HFF-Myc (cell line): Measurements from ENCODE around the gene NPFFR2.

Source experiments
- DNase-seq: peaks from one replicate; pipeline ENCODE4 v3.0.0-alpha.2; 2011; ENCODE audit warnings: low read depth; ENCODE audit errors: extremely low read depth
- H3K4me3 ChIP-seq: replicated peaks from 2 replicates; pipeline ENCODE4 v1.5.1; 2011; ENCODE audit warnings: low read depth, mild to moderate bottlenecking, control low read depth, low read length
- TF ChIP-seq, protein P1 (sequence below): IDR thresholded peaks from 2 replicates; pipeline ENCODE4 v1.5.1; 2012; ENCODE audit warnings: mild to moderate bottlenecking, low read depth, low read length, control low read depth; ENCODE audit errors: missing control alignments

NPFFR2 gene

DNA sequence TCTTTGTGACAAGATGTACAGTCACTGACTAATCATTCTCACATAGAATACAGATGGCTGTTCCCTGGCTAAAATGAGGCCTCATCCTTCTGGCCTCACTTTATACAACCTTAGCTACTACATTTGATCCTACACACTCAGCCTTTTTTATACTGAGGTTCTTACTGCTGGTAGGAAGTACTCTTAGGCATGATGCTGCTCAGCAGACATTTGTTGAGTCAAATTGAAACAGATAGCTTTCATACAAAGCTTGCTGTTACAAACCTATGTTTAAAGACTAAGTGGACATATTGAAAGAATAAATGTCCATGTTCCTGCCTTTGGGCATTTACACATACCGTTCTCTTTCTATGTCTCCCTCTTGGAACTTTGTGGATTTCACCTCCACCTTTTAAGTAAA is 154.9 kb downstream of the NPFFR2 start:
- DNase-seq: no peak
- TF ChIP-seq, protein P1, sequence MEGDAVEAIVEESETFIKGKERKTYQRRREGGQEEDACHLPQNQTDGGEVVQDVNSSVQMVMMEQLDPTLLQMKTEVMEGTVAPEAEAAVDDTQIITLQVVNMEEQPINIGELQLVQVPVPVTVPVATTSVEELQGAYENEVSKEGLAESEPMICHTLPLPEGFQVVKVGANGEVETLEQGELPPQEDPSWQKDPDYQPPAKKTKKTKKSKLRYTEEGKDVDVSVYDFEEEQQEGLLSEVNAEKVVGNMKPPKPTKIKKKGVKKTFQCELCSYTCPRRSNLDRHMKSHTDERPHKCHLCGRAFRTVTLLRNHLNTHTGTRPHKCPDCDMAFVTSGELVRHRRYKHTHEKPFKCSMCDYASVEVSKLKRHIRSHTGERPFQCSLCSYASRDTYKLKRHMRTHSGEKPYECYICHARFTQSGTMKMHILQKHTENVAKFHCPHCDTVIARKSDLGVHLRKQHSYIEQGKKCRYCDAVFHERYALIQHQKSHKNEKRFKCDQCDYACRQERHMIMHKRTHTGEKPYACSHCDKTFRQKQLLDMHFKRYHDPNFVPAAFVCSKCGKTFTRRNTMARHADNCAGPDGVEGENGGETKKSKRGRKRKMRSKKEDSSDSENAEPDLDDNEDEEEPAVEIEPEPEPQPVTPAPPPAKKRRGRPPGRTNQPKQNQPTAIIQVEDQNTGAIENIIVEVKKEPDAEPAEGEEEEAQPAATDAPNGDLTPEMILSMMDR: no peak
- no peak overlapping the region for H3K4me3 ChIP-seq

GRCh38 chr4:72194046-72194445 is 162.2 kb downstream of the NPFFR2 start:
- DNase-seq: no peak
- H3K4me3 ChIP-seq: no peak overlapping the region
- TF ChIP-seq, protein P1: no peak

- TF ChIP-seq, protein P1: no peak
- DNase-seq: no peak
Observed at GRCh38 chr4:72194453-72194852, 162.7 kb downstream of the NPFFR2 start.

More at GRCh38 chr4:72194453-72194852, 162.7 kb downstream of the NPFFR2 start:
- H3K4me3 ChIP-seq: no peak overlapping the region
